NCI-H524 (cell line): ENCODE data around the gene NHERF2.

Source experiments
- DNase-seq, 2 experiments: peaks; one replicate each; lab custom pipeline; 2025; lab: John Stamatoyannopoulos, UW

Gene NHERF2

DNA sequence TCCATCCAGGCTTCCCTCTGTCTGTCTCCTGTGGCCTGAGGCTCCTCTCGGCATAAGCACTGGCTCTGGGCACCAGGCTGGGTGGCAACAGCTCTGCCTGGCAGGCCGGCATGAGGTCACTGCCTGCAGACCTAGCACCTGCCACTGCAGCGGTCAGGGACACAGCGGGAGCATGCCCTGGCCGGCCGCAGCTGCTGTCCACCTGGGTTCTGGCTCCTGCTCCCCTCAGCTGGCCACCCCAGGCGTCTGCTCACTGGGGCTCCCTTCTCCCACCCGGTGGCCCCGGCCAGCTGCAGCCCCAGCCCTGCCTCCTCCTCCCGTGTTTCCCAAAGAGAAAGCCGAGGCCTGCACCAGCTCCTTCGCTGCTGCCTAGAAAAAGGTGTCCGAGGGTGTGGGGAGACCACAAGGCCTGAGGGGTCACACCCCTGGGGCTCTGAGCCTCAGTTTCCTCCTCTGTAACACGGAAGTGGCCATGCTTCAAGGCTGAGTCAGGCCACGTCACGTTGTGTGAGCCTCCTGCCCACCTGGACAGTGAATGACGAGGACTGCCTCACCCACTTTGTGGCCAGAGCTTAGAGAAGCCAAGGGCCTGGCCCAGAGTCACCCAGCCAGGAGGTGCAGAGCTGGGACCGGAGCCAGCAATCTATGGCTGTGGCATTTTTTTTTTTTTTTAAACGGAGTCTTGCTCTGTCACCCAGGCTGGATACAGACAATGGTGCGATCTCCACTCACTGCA is 14.3 kb downstream of the NHERF2 start:
- no peak for DNase-seq

GRCh38 chr16:2042171-2042985 is 15.7 kb downstream of the NHERF2 start:
- peak; percentile 19 to 83 for DNase-seq

GRCh38 chr16:2042986-2043666 is 16.4 kb downstream of the NHERF2 start:
- DNase-seq = no peak

DNA sequence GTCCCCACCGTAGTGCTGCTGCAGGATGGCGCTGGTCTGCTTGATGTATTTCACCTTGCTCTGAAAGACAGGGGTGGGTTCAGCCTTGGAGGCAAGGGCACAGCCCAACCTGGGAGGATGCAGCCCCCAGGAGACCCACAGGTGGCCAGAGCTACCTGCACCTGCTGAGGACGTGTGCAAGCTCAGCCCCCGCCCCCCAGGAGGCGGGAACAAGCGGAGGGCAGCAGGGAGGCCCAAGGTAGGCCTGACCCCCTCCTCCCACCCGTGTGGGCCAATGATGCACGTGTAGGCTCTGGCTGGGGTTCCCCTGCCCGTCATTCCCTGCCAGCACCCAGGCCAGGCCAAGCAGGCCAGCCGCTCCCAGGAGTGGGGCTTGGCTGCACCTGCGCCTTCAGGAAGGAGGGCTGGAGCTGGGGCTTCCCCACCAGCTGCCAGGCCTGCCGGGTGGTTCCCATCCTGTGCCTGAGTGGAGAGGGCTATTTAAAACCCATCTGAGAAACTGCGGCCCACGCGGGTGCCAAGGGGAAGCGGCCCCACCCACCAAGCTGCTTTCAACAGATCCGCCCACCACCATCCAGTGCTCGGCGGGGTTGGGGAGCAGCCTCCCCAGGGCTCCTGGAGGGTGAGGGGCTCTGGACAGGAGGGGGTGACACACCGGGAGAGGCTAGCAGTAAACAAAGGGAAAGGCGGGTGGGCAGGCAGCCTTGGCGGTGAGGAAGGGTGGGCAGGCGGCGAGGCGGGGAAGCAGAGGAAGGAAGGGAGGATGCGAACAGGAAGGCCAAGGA is 17.2 kb downstream of the NHERF2 start:
- no peak for DNase-seq

DNA sequence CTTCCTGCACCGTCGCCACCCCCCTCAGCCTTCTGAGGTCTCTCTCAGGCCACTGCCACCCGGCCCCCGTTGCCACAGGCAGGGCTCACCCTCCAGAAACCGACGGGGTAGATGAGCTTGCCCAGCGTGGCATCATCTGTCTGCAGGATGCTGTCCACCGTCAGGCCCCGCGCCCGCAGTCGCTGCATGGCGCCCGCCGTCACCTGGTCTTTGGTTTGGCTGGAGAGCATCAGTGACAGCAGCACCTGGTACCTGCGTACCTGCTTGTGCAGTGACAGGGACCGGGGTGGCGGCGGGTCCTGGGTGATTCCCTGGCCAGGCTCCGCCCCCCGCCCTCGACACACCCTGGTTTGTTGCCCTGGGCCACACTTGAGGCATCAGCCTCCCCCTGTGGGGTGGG is 17.8 kb downstream of the NHERF2 start:
- DNase-seq = no peak

- DNase-seq = no peak
Measured at GRCh38 chr16:2045965-2046892, 19.5 kb downstream of the NHERF2 start.

DNA sequence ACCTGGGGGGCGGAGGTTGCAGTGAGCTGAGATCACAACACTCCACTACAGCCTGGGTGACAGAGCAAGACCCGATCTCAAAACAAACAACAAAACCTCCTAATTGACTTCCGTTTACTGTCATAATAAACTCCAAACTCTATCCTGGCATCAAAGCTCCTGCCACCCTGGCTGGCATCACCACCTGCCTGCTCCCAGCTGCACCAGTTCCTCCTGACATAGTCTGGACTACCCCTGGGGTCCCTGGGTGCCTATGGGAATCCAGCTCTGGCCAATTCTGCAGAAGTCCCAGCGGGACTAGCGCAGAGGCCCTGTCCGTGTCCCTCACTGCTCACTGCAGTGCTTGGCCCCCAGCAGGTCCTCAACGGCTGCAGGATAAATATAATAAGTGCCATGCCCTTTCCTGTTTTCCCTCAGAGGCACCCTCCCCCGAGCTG is 20.2 kb downstream of the NHERF2 start:
- no peak for DNase-seq

DNA sequence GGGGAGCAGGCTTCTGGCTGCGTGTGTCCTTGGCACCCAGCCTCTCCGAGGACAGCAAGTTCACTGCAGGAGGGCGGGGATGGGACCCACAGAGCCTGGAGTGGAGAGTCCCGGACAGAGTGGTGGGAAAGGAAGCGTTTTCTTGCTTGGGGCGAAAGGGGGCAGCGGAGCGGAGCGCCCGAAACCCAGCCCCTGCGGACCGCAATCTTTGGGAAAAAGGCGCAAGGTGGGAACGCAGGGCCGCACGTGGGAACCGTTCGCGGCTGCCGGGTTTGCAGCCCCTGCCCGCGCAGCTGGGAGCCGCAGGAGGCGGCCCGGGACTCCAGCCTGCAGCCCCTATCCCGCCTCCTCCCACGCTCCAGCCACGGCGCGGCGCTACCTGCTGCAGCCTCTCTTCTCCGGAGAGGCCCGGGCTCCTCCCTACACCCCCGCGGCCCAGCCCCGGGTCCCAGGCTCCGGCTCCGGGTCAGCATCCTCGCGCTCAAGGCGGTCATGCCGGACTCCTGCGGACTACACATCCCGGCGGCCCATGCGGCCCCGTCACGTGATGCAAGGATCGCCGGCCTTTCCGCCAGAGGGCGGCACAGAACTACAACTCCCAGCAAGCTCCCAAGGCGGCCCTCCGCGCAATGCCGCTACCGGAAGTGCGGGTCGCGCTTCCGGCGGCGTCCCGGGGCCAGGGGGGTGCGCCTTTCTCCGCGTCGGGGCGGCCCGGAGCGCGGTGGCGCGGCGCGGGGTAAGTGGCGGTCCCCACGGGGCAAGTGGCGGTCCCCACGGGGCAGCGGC is 20.8 kb downstream of the NHERF2 start, which contains the start of the genes NTHL1 and TSC2:
Gene NTHL1 (minus strand): TSS at position 505 of the 786 bp plus-strand sequence. CDS start 11 bp downstream, at position 494.
Gene TSC2 (plus strand): TSS at position 656 of the 786 bp plus-strand sequence. CDS start 631 bp downstream, outside the sequence.
- DNase-seq = peak; percentile 92 to 97

GRCh38 chr16:2048116-2048543 is 21.4 kb downstream of the NHERF2 start:
- DNase-seq = no peak

DNA sequence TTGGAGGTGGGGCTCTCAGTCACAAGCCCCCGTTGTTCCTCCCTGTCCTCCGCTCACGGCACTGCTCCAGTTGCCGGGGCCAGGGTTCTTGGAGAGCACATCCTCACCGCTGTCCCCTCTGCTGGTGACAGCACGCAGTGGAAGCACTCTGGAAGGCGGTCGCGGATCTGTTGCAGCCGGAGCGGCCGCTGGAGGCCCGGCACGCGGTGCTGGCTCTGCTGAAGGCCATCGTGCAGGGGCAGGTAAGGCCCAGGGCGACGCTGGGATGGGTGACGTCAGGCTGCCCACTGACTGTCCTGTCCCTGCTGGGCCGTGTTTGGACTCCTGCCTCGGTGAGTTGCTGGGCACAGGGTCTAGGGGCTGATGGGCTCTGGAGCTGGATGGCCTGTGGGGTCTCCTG is 26.5 kb downstream of the NHERF2 start:
- no peak for DNase-seq

DNA sequence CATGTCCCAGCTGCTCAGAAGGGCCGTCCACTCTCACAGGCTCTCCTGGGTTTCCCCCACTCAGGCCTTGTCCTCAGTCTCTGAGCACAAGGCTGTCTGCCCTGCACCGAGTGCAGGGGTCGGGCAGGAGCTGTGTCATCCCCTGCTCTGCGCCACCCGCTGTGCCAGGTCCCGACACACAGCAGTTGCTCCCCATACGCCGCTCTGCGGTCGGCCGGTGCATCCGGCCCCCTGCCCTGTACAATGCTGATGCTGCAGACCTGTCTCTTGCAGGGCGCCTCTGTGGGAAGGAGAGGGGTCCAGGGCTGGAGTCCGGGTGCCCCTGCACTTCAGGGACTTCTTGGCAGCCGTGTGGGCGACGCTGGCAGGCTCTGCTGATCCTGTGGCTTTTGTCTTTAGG is 27.2 kb downstream of the NHERF2 start:
- no peak for DNase-seq

GRCh38 chr16:2054543-2055245 is 28.0 kb downstream of the NHERF2 start:
- no peak for DNase-seq

DNA sequence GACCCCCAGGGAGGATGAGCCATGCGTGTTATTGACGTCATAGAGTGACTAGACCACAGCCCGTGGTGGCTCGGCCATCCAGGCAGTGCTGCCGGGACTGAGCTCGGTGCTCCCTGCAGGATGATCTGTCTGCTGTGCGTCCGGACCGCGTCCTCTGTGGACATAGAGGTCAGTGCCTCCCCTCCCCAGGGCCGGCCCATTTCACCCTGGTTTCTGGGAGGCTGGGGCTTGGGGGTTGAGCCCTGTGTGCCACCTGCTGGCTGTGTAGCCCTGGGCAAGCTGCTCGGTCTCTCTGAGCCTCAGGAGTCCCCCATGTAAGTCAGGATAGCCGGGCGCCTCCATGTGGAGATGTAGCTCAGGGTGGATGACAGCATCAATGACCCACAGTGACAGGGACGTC is 29.4 kb downstream of the NHERF2 start:
- DNase-seq = no peak

- peak in 1 of 2 experiments; percentile 15 for DNase-seq
Measured at GRCh38 chr16:2056681-2057407, 30.1 kb downstream of the NHERF2 start.

DNA sequence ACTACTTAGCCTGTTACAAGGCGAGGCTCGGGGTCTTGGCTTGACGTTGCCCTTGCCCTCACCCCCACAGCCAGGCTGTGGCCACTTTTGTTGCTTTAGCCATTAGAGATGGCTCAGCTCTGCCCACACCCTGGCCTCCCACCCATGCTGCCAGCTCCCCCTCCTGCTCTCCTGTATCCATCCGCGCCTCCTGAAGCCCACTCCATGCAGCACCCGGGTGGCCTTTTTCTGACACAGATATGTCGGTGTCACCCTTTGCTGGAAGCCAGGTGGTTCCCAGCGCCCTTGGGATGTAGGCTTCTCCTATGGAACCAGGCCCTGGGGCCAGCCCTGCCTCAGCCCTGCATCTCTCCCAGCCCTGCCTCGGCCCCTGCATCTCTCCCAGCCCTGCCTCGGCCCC is 30.7 kb downstream of the NHERF2 start:
- DNase-seq = no peak

DNA sequence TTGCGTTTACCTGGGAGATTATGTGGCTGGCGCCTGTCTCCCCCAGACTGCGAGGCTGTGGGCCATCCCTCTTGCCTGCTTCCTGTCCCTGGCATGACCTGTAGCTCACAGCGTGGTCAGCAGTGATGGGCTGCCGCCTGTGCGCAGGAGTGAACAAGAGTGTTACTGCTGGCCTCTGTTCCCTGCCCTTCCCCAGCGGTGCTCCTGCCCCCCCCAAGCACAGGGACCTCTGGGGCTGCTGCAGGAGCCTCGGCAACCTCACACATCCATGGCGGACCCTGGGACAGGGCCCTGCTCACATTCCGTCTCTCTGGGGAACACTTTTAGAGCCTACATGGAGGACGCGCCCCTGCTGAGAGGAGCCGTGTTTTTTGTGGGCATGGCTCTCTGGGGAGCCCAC is 31.7 kb downstream of the NHERF2 start:
- DNase-seq = no peak

- no peak for DNase-seq
Measured at GRCh38 chr16:2058872-2059271, 32.2 kb downstream of the NHERF2 start.

DNA sequence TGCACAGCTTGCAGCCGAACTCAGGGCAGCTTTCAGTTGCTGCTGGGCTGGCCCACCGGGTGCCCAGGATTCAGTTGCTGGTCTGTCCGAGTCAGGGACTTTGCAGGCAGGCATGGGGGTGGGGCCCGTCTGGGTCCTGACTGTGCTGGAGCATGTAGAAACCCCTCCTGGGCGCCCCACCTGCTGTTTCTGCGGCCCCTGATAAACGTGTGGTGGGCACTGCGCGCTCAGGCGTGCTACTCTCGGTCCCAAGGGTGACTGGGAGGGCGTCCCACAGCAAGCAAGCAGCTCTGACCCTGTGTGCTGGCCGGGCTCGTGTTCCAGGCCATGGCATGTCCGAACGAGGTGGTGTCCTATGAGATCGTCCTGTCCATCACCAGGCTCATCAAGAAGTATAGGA is 33.6 kb downstream of the NHERF2 start:
- no peak for DNase-seq
